PFSK-1 (cell line): Measurements from ENCODE around the gene ITK.

ENCODE experiments used
- POLR2AphosphoS5 ChIP-seq: IDR thresholded peaks from 2 replicates; pipeline ENCODE4 v1.6.1; 2012; ENCODE audit warnings: low read depth, mild to moderate bottlenecking, control low read depth, low read length, moderate library complexity
- SIN3A ChIP-seq: IDR thresholded peaks from 2 replicates; pipeline ENCODE4 v1.6.1; 2012; ENCODE audit warnings: mild to moderate bottlenecking, low read length, moderate library complexity, borderline replicate concordance; ENCODE audit not compliant: insufficient read depth
- TAF1 ChIP-seq: IDR thresholded peaks from 2 replicates; pipeline ENCODE4 v1.6.1; 2012; ENCODE audit warnings: low read length, control low read depth, borderline replicate concordance; ENCODE audit not compliant: insufficient read depth
- TF ChIP-seq, protein P1 (sequence below), 2 experiments: IDR thresholded peaks; 2 replicates each; pipeline versions ENCODE4 v1.6.1 to v1.8.0; 2011 to 2012; ENCODE audit warnings: low read depth in 2 of 2, low read length in 2 of 2, control low read depth in 1 of 2, inconsistent platforms in 1 of 2, mild to moderate bottlenecking in 1 of 2, moderate library complexity in 1 of 2; ENCODE audit not compliant: insufficient read depth in 1 of 2

DNA sequence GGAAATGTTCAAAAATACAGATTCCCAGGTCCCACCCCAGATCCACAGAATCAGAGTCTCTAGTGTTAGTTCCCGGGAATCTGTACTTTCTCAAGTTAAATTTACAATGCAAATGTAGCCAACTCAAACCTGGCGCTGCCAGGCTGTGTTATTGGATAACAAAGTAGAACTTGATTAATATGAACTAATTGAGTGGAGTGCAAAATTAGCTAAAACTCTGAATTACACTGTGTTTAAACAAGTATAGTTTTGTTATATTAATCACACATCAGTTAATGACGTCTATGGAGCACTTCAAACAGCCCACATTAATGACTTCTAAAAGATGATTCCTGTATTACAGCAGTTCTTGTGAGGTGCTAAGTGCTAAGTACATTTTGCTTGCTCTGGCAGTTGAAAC lies 52.9 kb downstream of the ITK start:
- TF ChIP-seq POLR2AphosphoS5 (no peak), TAF1 (no peak), SIN3A (no peak)
- TF ChIP-seq, protein P1, sequence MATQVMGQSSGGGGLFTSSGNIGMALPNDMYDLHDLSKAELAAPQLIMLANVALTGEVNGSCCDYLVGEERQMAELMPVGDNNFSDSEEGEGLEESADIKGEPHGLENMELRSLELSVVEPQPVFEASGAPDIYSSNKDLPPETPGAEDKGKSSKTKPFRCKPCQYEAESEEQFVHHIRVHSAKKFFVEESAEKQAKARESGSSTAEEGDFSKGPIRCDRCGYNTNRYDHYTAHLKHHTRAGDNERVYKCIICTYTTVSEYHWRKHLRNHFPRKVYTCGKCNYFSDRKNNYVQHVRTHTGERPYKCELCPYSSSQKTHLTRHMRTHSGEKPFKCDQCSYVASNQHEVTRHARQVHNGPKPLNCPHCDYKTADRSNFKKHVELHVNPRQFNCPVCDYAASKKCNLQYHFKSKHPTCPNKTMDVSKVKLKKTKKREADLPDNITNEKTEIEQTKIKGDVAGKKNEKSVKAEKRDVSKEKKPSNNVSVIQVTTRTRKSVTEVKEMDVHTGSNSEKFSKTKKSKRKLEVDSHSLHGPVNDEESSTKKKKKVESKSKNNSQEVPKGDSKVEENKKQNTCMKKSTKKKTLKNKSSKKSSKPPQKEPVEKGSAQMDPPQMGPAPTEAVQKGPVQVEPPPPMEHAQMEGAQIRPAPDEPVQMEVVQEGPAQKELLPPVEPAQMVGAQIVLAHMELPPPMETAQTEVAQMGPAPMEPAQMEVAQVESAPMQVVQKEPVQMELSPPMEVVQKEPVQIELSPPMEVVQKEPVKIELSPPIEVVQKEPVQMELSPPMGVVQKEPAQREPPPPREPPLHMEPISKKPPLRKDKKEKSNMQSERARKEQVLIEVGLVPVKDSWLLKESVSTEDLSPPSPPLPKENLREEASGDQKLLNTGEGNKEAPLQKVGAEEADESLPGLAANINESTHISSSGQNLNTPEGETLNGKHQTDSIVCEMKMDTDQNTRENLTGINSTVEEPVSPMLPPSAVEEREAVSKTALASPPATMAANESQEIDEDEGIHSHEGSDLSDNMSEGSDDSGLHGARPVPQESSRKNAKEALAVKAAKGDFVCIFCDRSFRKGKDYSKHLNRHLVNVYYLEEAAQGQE (IDR thresholded peaks at IDR 0.05; ENCODE audit: insufficient read depth in 1 of 2, low read depth in 2 of 2, low read length in 2 of 2): no peak
